Measurements from ENCODE around the gene ZFAND6.
"Not testable (repeated sequence)": the region's sequence is repeated elsewhere in the genome, so short reads cannot be mapped to it uniquely, and the experiment has no call there.

Gene ZFAND6

DNA sequence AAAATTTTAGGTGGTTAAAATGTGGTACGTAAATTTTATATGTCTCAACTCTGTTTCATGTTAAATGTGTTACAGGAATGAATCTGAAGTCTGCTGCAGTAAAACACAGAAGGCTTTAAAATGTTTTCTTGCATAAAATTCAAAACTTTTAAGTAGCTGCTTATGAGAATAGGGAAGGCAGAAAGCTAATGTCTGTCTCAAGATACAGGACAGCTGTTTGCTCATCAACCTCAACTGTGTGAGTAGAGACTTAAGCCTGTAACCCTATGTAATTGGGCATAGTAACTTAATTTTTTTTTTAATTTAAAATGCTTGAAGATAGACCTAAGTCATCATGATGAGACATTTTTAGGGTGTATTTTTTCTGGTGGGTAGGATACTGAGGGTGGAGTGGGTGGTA, 38.9 kb downstream of the ZFAND6 start:
- DNase-seq (ENCODE audit: low spot score): no peak

DNA sequence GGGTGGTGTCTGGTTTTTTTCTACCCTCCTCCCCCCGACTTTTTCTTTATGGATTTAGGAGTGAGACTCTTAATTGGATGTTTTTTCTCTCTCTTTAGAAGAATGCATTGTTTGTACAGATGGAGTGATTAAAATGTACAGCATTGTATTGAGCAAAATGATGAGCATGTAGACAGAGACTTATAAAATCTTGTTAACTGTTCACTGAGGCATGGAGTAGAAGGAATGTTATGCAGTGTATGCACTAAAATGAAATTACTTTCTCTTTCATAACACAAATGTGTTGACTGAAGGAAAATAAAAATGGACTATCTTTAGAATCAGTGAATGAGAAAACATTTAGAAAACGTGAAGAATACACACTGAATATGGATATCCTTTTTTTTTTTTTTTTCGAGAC, 39.8 kb downstream of the ZFAND6 start:
- DNase-seq (ENCODE audit: low spot score): peak; percentile 4

DNA sequence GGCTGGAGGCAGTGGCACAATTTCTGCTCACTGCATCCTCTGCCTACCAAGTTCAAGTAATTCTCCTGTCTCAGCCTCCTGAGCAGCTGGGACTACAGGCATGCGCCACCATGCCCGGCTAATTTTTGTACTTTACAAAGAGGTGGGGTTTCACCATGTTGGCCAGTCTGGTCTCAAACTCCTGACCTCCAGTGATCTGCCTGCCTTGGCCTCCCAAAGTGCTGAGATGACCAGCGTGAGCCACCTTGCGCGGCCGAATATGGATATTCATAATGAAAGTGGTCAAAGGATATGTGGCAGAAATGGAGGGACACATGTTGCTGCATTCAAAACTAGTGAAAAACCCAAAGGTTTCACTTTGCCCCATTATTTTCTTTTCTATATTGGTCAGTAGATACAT, 40.2 kb downstream of the ZFAND6 start:
- DNase-seq (ENCODE audit: low spot score): not testable (repeated sequence)

DNA sequence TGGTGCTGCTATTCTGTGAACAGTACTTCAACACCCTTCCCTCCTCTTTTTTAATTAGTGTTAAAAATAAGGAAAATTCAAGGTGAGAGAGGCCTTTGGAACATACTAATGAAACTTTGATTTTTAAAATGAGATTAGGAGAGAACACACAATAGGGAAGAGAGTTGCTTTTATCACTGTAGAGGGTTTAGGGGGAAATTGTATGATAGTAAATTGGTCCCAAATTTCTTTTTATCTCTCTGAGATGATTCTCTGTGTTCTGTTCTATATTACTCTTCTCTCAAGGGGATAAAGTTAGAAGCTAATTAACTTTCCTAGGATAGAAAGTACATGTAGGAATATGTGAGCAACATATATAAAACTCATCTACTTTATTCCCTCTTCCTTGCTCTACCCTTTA, 40.8 kb downstream of the ZFAND6 start:
- DNase-seq (ENCODE audit: low spot score): no peak

DNA sequence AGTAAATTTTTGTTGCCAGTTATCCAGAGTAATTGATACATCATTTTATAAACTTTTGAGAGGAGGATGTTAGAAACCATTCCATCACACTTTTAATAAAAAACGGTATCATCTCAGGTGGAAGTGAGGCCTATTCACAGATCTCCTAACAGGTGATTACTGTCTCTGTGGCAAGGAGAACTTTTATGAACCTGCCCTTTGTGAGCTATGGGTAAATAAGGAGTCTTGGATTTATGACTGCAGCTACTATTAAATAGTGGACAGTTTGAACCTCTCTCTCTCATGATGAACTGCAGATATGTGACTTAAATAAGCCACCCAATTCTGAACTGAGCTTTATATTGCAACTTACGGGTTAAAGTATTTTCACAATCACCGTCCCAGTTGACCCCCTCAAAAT, 45.7 kb downstream of the ZFAND6 start:
- DNase-seq (ENCODE audit: low spot score): no peak

DNA sequence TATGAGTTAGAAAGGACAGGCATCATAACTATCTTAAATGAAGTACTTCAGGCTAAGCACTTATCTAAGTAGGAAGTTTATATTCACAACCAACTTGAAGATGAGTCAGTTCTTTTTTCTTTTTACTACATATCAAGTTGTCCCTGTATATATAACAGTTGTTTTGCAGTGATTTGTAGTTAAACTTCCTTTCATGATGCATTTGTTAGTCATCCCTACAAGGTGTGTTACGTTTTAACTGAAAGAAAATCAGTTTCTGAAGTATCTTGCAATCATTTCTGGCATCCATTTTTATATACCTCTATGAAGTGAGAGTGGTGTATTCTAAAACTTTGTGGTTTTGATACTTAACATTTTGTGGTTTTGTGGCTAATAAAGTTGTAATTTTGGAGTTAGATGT, 46.1 kb downstream of the ZFAND6 start:
- DNase-seq (ENCODE audit: low spot score): no peak

DNA sequence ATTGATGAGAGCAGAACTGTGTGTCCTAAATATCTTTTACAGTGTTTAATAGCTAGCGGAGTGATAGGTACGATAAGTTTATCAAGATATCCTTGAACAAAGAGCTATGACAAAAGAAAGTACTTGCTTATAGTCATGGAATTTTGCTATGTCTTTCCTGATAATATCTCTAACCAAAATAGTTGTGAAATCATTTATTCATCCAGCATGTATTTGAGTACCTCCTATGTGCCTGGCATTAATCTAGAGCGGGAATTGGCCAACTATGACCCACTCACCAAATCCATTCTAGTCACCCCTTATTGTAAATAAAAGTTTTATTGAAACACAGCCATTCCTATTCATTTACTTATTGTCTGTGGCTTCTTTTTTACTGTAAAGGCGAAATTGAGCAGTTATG, 46.6 kb downstream of the ZFAND6 start:
- no peak for DNase-seq (ENCODE audit: low spot score)

DNA sequence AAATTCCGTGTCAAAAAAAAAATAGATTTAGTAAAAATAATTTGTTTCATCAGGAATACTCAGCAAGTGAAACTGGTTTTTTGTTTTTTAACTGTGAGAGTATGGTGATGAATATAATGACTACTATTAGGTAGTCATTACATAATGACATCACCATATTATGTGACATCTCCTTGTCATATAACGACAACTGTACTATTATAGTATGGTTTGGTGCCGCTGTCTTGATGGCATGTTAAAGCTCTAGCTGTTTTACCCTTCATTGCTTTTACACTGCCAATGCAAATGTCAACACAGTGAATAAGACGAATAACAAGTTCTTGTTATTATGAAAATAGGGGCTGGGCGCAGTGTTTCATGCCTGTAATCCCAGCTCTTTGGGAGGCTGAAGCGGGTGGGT, 47.7 kb downstream of the ZFAND6 start:
- DNase-seq (ENCODE audit: low spot score): no peak

DNA sequence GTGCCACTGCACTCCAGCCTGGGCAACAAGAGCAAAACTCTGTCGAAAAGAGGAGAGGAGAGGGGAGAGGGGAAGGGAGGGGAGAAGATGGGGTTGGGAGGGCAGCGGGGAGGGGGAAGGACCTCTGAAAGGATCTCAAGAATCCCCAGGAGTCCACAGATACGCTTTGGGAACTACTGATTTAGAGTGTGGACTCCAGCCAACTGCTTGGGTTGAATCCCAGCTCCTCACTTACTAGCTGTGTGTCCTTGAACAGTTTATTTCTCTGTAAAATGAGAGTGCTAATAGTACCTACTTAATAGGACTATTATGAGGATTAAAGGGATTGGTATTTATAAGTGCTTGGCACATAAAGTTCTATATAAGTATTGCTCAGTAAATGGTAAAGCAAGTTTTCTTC, 48.3 kb downstream of the ZFAND6 start:
- no peak for DNase-seq (ENCODE audit: low spot score)

DNA sequence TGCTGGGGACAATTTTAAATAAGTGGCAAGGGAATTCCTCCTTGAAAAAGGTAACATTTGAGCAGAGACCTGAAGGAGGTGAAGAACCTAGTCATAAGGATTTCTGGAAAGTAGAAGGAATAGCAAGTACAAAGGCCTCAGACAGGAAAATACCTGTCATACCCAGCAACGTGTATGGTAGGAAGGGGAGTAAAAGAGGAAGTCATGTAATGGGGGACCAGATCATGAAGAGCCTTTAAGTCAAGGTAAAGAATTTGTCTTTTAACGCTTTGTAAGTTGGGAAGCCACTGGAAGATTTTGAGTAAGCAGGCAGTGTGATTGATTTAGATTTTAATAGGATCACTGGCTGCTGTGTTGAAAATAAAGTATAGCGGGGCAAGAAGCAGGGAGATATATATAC, 49.9 kb downstream of the ZFAND6 start:
- DNase-seq (ENCODE audit: low spot score): no peak

DNA sequence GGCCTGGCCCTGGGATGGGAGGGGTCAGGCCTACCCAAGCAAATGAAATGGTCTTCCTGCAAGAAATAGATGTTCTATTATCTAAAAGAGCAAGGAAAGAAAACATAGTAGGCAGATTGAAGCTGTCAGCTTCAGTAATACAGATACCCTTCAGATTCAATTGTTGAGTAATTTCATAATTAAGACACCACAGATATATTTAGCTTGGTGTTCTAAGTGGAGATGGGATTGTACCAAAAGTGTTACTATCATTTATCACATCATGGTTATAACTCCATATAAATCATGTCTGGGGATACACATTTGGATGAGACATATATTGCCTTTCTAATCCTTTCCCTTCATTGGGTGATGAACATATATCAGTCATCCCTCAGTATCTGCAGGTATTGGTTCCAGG, 51.4 kb downstream of the ZFAND6 start:
- no peak for DNase-seq (ENCODE audit: low spot score)

DNA sequence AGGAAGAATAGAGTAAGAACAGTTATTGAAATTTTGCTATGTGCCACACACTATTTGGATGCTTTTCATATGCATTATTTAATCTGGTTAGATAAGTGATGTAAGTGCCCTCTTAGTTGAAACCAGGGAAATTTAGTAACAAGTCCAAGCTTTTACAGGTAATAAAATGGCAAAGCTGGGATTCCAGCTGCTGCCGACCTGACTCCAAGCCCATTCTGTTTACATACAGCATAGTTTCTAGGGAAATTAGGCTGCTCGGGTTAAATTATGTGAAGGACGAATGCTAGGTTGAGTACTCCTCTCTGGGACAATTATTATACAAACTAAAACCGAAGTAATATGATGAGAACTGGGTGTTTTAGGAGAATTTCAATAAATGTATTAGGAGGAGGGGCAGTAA, 54.6 kb downstream of the ZFAND6 start:
- no peak for DNase-seq (ENCODE audit: low spot score)

DNA sequence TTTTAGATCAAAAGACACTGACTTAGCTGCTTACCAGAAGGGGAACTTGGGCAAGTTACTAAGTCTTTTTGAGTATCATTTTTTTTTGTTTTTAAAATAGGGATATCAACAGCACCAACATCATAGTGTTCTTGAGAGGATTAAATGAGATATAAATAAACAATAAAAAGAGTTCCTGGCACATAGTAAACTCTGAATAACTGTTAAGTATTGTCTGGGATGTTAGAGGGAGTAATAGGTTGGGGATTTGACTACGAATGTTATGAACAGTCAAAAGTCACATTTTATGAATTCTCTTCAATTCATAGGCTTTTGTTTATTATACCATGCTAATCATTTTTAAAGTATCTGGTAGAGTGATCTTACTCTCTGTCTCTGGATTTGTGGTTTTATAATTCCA, 55.5 kb downstream of the ZFAND6 start:
- DNase-seq (ENCODE audit: low spot score): no peak

DNA sequence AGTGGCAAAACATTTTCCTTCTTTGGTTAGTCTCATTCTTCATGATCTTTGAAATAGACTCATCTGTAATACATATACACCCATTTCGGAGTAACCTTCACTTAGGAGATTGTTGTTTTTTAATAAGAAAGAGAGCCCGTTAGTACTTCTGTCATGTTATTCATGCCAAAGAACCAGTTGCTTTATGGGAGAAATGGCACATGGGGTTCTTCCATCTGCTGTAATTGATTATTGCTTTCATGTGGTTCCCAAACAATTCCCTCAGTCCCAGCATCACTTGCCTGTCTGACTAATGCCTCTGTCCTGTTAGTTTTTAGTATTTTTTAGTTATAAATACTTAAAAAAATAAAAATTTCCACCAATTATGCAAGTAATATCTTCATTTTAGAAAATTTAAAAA, 59.5 kb downstream of the ZFAND6 start:
- no peak for DNase-seq (ENCODE audit: low spot score)

DNA sequence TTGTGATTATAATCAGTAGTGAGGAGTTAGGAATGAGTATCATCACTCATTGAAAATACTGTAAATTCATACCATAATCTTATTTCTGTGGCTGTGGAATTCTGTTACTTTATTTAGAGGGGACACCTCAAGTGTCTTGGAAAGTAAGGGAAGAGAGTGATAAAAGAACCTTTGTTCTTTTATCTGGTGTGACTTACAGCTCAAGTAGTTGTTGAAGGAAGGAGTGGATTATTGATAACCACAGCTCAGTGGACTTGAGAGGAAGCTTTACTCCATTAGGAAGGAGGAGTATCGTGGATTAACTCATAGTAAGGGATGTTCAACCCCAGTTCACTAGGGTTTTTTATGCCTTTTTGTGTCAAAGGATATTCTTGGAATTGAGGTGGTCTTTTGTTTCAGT, 61.2 kb downstream of the ZFAND6 start:
- no peak for DNase-seq (ENCODE audit: low spot score)

DNA sequence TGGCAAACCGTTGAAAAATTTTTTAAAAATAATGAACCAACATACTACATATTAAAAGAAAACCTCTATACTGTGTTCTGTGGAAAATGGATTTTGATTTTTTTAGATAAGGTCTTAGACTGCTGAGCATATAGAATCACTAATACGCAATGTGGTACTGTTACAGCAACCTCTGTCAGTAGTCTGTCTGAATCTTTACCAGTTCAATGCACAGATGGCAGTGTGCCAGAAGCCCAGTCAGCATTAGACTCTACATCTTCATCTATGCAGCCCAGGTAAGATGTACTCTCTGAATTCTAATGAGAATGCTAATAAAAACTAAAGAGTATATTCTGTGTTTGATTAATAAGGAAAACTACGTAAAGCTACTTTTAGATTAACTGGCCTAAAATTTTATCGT, 62.1 kb downstream of the ZFAND6 start:
- DNase-seq (ENCODE audit: low spot score): no peak

DNA sequence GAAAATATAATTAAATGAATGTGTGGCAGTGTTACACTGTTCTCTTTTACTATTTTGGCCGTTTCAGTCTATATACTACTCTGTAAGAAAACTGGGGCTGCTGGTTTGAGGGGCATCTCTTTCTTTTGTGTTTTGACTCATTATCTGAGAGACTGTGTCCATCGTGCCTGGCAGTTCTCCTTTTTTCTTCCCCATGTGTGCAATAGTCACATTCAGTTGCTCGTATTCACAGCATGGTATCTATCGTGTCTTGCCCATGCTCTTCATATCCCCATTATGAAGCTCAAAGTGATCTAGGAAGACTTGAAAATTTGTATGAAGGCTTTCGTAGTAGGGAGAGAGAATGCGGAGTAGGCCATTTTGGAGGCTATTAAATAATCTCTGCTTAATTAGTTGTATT, 63.6 kb downstream of the ZFAND6 start:
- DNase-seq (ENCODE audit: low spot score): no peak

DNA sequence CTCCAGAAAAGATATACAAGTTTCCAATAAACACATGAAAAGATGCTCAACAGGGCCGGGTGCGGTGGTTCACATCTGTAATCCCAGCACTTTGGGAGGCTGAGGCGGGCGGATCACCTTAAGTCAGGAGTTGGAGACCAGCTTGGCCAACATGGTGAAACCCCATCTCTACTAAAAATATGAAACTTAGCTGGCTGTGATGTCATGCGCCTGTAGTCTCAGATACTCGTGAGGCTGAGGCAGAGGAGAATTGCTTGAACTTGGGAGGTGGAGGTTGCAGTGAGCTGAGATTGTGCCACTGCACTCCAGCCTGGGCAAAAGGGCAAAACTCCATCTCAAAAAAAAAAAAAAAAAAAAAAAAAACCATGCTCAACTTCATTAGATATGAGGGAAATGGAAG, 67.8 kb downstream of the ZFAND6 start:
- not testable (repeated sequence) for DNase-seq (ENCODE audit: low spot score)

DNA sequence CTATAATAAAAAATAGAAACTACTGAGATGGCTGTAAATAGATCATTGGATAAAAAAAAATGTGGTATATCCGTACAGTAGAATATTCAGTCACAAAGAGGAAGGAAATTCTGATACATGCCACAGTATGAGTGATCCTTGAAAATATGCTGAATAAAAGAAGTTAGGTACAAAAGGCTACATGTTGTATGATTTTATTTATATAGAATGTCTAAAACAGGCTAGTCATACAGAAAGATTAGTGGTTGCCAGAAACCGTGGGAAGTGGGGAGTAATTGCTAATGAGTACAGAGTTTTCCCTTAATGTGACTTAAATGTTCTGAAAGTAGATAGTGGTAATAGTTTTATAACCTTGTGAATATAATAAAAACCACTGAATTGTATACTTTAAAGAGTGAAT, 68.4 kb downstream of the ZFAND6 start:
- DNase-seq (ENCODE audit: low spot score): no peak

DNA sequence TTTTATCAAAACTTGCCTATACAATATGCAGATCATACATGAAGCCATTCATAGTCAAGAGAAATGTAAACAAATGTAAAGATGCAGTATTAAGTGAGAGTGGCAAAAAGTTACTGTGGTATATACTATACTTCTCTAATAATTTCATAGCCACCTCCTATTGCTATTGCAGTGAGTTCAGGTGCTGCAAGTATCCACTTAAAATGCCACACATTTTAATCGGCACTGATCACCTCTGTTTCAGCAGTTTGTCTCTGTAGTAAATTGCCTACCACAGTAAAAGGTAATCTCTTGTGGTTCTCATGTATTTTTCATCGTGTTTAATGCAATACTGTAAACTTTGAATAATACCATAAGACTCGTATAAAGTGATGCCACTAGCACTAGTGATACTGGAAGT, 72.9 kb downstream of the ZFAND6 start:
- no peak for DNase-seq (ENCODE audit: low spot score)

DNA sequence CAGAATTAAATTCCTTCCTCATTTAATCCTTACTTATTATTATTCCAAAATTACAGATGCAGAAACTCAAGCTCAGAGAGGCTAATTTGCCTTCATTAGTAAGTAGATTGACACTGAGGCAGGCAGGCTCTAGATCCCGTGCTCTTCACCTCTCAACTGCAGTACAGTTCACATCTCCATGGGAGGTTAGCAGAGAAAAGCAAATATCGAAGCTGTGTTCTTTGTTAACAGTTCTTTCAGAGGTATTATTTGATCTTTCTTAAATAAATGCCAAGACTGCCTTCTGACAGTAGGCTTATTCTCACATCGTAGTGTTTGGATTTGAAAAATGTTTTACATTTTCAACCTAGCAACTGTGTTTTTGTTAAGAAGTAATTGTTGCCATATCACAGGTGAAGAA, 77.4 kb downstream of the ZFAND6 start:
- no peak for DNase-seq (ENCODE audit: low spot score)

DNA sequence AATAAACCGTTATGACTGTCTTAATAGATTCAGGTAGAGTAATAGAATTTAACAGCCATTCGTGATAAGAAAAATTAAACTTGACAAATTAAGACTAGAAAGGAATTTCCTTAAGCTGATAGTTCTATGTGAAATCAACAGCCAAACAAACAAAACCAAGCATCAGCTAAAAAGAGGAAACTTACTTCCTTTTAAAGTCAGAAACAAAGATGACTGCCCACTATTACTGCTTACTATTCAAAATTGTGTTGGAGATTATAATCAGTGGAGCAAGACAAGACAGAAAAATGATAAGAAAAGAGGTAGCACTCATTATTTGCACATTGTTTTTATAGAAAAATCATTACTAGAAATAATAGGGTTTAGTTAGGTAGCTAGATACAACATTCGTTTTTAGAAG, 79.5 kb downstream of the ZFAND6 start:
- DNase-seq (ENCODE audit: low spot score): no peak

DNA sequence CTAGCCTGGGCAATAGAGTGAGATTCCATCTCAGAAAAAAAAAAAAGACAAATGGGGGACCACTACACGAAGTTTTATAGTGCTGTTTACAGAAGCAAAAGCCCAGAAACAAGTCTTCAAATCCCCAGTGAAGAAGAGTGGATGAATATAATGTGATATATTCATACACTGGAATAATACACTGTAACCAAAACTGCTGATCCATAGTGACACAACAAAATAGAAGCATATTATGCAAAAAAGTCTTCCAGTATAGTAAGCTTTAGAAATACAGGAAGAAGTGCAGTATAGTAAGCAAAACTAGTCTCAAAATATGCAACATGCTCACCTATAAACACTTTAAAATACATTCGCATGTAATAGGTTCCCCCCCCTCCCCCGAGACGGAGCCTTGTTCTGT, 81.4 kb downstream of the ZFAND6 start:
- no peak for DNase-seq (ENCODE audit: low spot score)

DNA sequence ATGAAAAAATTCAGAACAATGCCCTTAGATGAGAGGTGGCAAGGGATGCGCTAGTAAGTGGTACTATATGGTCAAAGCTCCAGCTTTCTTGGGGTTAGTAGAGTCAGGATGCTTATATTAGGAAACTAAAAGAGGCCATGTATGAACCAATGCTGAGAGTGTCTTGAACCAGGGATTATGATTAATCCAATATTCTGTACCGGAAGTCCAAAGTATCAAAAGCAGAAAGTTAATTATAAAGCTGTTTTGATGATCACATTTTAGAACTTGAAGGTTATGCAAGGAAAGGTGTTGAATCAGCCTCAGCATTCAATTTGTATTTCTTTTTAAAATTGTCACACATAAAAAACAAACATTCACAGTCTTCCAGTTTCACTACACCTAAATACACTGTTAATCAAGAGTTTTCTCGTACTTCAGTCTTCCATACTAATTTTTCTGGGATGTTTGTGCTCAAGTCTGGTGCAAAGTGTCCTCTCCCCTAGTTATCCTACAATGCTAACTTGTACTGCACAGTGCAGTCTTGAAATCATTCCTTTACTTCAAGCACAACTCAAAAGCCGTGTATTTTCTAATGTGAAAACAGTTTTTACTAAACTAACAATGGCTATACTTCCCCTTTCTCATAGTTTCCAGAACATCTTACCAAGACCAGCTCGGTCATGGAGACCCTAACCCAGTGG, 82.6 kb downstream of the ZFAND6 start:
- no peak for DNase-seq (ENCODE audit: low spot score)

DNA sequence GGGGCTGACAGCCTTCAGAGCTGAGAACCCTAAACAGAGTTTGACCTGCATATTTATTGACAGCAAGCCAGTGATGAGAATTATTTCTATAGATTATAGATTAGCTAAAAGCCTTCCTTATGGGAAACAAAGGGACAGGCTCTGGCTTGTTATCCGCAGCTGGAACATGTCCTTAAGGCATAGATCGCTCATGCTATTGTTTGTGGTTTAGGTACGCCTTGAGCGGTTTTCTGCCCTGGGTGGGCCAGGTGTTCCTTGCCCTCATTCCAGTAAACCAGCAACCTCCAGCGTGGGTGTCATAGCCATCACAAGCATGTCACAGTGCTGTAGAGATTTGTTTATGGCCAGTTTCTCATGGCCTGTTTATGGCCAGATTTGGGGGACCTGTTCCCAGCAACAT, 83.2 kb downstream of the ZFAND6 start:
- DNase-seq (ENCODE audit: low spot score): no peak

All from germinal center (tissue), 1 donor.